GM10248 (cell line): Measurements from ENCODE around the gene TDO2.

Experiments
- CTCF ChIA-PET: fragments of 300-600 bp; sonication (Branson Sonifier 250); formaldehyde crosslinking; extraction: SDS; loops from one replicate; lab custom pipeline; 2021; ENCODE audit warnings: antibody characterized with exemption; lab: Yijun Ruan, JAX
- POLR2A ChIA-PET: fragments of 350-650 bp; sonication (Branson Sonifier 250); formaldehyde crosslinking; extraction: SDS; loops from one replicate; lab custom pipeline; 2020; ENCODE audit warnings: antibody characterized with exemption; lab: Yijun Ruan, JAX
- DNase-seq: peaks from one replicate; pipeline ENCODE4 v3.0.0; 2012; ENCODE audit errors: extremely low spot score
- TF ChIP-seq, protein P1 (sequence below): IDR thresholded peaks from 2 replicates; pipeline ENCODE4 v1.5.1; 2012; ENCODE audit warnings: mild to moderate bottlenecking, low read depth; ENCODE audit errors: extremely low read depth, missing control alignments, control extremely low read depth

The TDO2 gene

DNA sequence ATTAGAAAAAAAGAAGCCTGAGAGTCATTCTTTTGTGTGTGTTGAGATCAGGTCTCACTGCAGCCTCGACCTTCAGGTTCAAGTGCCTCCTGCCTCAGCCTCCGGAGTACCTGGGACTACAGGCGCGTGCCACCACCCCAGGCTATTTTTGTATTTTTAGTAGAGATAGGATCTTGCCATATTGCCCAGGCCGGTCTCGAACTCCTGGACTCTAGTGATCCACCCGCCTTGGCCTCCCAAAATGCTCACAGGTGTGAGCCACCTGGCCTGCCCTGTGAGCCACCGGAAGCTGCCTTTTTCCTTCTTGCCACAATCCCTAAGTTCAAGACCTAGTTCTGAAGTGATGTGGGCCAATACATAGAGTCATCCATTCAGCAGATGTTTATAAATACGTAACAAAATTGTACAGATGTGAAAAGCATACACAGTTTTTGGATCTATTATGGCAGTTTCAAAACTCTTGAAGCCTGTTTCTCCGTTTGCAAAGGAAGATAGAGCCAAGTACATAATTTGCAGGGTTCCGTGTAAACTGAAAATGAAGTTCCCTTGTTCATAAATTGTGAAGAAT lies 50.7 kb downstream of the TDO2 start:
- ChIA-PET POLR2A (no interaction called here), CTCF (interaction anchor here (0.6 to 3.8 kb wide), 15 partner anchors 9 to 513 kb away, joined by 3 to 34 read pairs (median 8); no protein-coding TSS in a partner anchor)
- DNase-seq, result no peak
- TF ChIP-seq, protein P1, sequence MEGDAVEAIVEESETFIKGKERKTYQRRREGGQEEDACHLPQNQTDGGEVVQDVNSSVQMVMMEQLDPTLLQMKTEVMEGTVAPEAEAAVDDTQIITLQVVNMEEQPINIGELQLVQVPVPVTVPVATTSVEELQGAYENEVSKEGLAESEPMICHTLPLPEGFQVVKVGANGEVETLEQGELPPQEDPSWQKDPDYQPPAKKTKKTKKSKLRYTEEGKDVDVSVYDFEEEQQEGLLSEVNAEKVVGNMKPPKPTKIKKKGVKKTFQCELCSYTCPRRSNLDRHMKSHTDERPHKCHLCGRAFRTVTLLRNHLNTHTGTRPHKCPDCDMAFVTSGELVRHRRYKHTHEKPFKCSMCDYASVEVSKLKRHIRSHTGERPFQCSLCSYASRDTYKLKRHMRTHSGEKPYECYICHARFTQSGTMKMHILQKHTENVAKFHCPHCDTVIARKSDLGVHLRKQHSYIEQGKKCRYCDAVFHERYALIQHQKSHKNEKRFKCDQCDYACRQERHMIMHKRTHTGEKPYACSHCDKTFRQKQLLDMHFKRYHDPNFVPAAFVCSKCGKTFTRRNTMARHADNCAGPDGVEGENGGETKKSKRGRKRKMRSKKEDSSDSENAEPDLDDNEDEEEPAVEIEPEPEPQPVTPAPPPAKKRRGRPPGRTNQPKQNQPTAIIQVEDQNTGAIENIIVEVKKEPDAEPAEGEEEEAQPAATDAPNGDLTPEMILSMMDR, result no peak

DNA sequence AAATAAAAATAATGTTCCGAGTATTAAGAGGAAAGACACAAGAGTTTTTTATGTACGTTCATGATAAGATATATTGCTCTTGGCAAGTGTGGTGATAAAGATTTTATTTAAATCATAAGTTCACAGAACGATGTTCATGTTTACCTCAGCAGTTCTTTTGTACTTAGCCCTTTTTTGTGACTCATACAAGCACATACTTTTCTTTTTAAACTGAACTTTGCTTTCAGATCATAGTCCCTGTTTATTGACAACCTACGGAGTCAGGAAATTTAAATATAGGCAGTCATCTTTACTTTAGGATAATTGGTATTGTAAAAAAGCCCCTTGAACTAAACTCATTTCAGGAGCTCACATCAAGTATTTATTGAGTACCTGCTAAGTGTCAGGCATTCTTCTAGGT lies 51.4 kb downstream of the TDO2 start:
- ChIA-PET POLR2A (no interaction called here), CTCF (interaction anchor here (1.0 kb wide), 1 partner anchor 423 kb away, joined by 5 read pairs; no protein-coding TSS in a partner anchor)
- DNase-seq, result no peak
- TF ChIP-seq, protein P1, result no peak

DNA sequence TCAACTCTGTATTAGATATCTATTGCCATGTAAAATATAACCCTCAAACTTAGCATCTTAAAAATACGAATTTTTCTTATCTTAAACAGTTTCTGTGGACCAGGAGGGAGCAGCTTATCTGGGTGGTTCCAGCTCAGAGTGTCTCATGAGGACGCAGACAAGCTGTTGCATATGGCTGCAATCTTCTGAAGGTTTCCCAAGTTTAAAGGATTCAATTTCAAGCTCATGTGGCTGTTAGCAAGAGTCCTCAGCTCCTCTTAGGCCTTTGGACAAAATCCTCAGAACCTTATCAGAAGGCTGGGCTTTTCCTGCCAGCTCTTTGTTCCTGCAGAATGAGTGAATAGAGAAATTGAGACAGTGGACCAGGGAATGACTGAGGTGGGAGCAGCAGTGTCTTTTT lies 53.0 kb downstream of the TDO2 start:
- TF ChIP-seq, protein P1, result no peak
- ChIA-PET CTCF (interaction anchor here (0.9 kb wide), 3 partner anchors 13 to 1012 kb away, joined by 3 read pairs; no protein-coding TSS in a partner anchor), POLR2A (no interaction called here)
- no peak for DNase-seq

DNA sequence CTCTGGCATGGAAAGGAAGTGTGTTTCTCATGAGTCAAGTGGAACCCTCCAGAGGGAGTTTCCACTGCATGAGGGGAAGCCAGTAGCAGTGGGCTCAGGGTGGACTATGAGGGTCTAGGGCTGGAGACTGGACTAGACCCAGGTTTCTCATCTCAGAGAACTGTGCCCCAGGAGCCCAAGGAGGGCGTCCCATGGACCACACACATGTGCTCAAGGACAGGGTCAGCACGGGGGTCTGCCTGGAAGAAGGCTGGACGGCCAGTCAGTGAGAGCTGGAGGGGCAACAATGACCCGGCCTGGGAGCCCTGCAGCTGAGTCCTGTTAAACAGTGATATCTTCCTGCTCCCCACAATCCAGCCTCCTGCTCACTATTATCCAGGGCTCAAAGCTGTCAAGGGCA lies 55.9 kb downstream of the TDO2 start:
- DNase-seq, result no peak
- TF ChIP-seq, protein P1, result no peak
- ChIA-PET POLR2A (no interaction called here), CTCF (no interaction called here)

DNA sequence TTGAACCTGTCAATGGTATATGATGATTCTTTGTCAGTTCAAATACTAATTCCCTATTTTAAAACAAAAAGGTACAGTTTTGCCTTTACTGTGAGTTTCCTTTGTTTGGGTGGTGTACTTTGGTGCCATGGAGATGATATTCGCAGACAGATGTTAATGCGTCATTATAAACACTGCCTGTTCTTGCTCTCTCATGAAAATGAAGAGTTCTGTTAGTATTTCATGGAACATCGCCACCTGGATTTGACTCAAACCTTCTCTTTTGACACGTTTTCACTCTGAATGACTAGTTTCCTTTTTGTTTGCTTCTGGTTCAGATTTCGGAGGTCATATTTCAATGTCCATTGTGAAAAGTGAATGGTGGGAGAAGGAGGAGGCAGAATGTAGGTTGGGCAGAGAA lies 57.0 kb downstream of the TDO2 start:
- POLR2A ChIA-PET, result no interaction called here
- CTCF ChIA-PET, result no interaction called here
- TF ChIP-seq, protein P1, result no peak
- no peak for DNase-seq

DNA sequence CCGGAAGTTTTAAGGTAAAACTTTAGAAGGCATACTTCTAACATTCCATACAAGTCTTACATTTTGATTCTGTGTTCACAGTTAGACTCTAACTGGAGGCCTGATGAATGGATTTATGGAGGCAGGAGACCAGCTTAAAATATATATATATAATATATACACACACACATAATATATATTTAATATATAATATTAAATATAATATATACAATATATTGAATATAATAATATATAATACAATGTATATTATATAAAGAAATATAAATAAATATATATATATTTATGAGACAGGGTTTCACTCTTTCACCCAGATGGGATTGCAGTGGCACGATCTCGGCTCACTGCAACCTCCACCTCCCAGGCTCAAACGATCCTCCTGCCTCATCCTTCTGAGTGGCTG lies 58.1 kb downstream of the TDO2 start:
- ChIA-PET CTCF (no interaction called here), POLR2A (no interaction called here)
- DNase-seq, result no peak
- TF ChIP-seq, protein P1, result no peak
